Stimulated activated CD8-positive, alpha-beta memory T cell treated with anti-CD3 and anti-CD28 coated beads, Interleukin-4, amount 100 ng/mL, for 48 hours (primary cell): ENCODE data around the gene LOX.

Experiments used
- DNase-seq: peaks from one replicate; pipeline ENCODE4 v3.0.0-alpha.2; 2020

The LOX gene

GRCh38 chr5:122078116-122079110 lies at the start of gene LOX:
TSS of gene LOX (minus strand) at chr5:122078259. CDS start at chr5:122077985, 274 bp downstream.
- no peak for DNase-seq

DNA sequence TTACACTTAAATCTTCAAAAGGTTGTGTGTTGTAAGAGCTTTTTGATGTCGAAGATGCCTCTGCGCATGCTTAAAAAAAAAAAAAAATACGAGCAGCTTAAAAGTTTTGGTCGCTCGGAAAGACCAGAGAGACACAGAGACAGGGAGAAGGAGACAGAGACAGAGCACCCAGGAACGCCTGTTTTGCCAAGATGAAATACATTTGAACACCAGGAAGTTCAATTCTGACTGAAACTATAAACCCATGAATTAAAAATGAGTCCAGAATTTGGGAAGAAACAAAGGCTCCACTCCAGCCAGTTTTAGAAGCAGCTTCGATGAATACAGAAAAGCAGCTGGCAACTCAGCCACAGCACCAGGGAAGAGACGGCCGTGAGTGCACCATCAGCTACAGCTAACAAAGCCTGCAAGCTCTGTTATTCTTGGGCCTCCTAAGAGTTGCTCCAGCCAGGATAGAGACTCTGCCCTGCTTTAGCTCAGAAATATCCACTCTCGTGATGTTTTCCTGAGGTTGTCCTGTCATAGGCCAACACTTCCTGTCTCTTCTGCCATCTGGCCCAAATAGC lies 48.8 kb upstream of the LOX start:
- no peak for DNase-seq

DNA sequence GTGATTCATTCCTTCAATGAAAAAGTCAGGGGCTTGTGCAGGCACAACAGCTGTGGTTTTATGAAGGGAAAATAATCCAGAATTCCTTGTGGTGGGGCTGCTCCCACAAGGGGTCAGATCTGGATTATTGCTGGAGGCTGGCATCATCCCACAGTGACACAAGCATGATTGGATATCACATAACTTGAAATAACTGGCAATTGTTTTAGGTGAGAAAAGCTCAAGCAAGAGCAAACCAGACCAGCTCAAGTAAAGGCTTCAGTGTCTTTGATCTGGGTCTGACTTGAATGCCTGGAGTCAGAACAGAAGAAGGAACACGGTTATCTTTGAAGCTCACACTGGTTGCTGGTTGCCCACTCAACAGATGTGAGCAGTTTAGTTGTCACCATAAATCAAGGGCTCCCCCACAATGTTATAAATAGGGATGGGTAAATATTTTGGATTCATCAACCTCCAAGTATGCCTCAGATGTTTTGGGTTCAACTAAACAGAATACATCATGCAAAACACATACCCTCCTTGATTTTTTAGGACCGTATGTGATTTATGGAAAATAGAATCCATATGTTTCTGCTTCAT lies 48.2 kb upstream of the LOX start:
- no peak for DNase-seq

GRCh38 chr5:122124766-122125165 lies 46.7 kb upstream of the LOX start:
- no peak for DNase-seq

- no peak for DNase-seq
Observed at GRCh38 chr5:122121479-122122465, 43.7 kb upstream of the LOX start.

DNA sequence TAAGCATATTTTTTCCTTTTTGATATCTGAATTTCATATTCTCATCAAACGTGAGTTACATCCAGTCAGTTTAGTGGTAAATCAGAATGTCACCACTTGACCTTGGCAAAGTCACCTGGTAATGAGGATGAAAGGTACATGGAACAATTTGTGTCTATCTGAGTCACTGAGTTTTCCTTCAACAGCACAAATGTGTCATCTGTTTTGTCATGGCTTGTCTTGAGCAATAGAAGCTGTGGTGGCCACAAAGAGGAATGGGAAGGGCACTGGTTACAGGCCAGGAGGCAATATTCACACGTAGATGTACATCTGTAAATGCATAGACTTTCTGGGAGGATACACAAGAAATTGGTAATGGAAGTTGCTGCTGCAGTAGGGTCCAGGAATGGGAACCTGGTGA lies 42.9 kb upstream of the LOX start:
- DNase-seq, result no peak

- no peak for DNase-seq
Observed at GRCh38 chr5:122120493-122120892, 42.4 kb upstream of the LOX start.

DNA sequence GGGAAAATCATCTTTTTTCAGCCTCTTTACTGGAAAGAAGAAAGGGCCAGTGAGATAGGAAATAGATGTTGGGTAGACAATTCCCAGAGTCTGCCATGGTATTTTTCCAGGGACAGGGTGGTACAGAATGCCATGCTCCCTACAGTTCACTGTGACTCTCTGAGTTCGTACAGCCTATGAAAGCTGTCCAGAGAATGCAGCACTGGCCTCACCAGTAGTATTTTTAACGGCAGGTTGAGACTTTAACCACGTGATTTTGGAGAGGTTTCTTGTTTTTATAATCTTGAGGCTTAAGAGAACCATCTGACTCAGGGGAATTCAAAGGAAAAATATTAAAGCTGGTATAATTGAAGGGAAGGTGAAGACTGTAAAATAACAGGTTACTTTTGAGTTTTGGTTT lies 41.1 kb upstream of the LOX start:
- no peak for DNase-seq

DNA sequence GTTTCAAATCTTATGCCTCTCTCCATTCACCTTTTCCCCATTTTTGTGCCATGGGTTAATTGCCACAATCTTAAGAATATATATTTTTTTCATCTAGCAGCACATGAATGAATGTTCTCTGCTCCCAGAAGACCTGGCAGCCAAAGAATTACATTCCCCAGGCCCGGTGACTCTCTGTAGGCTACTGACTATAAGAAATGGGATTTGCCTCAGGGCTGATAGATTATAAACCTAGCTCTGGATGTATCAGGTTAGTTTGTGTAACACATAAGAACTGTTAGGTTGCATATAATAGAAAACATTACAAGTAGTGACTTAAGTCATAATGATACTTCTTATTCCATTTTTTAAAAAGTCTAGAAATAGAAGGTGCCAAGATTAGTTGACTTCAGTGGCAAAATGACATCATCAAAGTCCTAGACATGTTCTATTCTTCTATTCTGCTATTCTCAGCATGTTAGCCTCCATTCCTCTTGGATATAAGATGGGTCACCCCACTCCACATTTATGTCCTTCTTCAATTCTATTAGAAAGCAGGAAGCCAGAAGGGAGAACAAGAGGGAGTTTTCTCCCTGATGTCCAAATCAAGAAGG lies 40.4 kb upstream of the LOX start:
- DNase-seq, result no peak

DNA sequence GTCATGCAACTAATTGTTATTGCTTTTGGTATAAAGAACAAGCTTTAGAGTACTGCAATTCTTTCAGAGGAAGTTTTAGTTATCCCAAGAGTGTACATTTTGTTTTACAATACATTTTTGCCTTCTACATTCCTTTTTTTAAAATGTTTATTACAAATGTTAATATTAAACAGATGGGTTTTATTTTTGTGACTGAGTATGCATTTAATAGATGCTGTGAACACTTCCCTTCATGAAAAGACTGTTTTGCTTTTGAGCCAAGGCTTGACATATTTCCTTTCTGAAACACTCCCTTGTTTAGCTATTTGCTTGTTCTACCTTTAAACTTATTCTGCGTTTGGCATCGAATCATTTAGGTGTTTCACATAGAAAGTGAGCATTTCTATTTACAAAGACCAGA lies 36.4 kb upstream of the LOX start:
- DNase-seq, result no peak

GRCh38 chr5:122112733-122113558 lies 34.9 kb upstream of the LOX start:
- no peak for DNase-seq

GRCh38 chr5:122112063-122112462 lies 34.0 kb upstream of the LOX start:
- no peak for DNase-seq

- DNase-seq, result no peak
Observed at GRCh38 chr5:122111460-122111859, 33.4 kb upstream of the LOX start.

GRCh38 chr5:122110987-122111386 lies 32.9 kb upstream of the LOX start:
- DNase-seq, result no peak

GRCh38 chr5:122107016-122107415 lies 29.0 kb upstream of the LOX start:
- DNase-seq, result no peak

- DNase-seq, result no peak
Observed at GRCh38 chr5:122105909-122106308, 27.9 kb upstream of the LOX start.

DNA sequence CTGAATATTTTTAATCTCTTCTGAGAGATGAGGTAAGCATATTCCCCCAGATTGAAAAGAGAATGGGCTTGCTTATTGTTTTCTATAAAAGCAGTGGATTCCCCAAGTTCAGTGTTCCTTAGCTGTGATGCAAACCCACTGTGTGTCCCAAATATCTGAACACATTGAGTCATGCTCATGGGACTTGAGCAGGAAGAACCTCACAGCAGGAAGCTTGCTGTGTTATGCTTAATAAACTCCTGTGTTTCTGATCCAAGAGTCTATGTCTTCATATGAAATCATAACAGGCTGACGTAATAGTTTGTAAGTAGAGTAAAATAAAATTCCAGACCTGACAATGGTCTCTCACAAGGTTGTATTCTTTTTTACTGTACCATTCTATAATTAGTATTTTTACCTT lies 24.8 kb upstream of the LOX start:
- no peak for DNase-seq

- no peak for DNase-seq
Observed at GRCh38 chr5:122101636-122102285, 23.7 kb upstream of the LOX start.

GRCh38 chr5:122099060-122099790 lies 21.2 kb upstream of the LOX start:
- no peak for DNase-seq

DNA sequence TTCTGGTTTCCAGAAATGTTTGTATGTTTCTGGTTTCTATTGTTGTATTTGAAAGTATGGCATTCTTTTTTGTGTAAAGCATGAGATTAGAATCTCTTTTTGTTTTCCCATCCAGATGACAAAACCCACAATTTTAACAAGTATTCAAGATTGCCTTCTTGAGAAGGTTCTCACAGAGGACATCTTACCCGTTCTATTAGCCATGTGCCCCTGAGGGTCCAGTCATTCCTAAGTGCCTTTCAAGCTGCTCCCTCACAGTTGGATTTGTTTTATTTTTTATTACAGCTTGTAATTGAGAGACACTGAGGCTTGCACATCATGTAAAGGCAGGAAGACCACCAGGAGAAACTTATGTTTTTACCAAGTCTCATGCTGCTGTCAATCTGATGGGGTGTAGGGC lies 19.3 kb upstream of the LOX start:
- no peak for DNase-seq
